Psoas muscle (tissue), 8 donors: ENCODE measurements around the gene ATRNL1. TPM values are rescaled to one million over a fixed set of nuclear protein-coding genes. Genes with fewer than 3 reads are reported as not detected.
A peak's percentile ranks its signal among the peaks of the same experiment; 100 is the strongest.
"Not testable (repeated sequence)": the region's sequence is repeated elsewhere in the genome, so short reads cannot be mapped to it uniquely, and the experiment has no call there.

Experiments
- ATAC-seq, 4 donors: fragments of 200-7000 bp; cut with Tn5 transposase; one replicate each; pipeline ENCODE4 v1.9.1; 2020; ENCODE audit warnings: moderate library complexity in 3 of 4, mild to moderate bottlenecking in 2 of 4
- DNase-seq, 2 donors: peaks; one replicate each; pipeline ENCODE4 v3.0.0-alpha.2; 2020
- H3K27ac ChIP-seq: fragments of 200-600 bp; one replicate; pipeline ENCODE4 v1.8.0; 2022
- H3K27me3 ChIP-seq, 3 donors: fragments of 200-600 bp in 1 of 3; one replicate each; pipeline versions ENCODE4 v1.6.1 to v1.8.0; 2013 to 2022; ENCODE audit warnings: low read length in 2 of 3, mild to moderate bottlenecking in 2 of 3, moderate library complexity in 1 of 3; ENCODE audit not compliant: insufficient read depth in 3 of 3
- H3K36me3 ChIP-seq, 2 donors: fragments of 200-600 bp in 1 of 2; one replicate each; pipeline versions ENCODE4 v1.6.1 to v1.8.0; 2013 to 2022; ENCODE audit warnings: low read depth in 1 of 2, mild to moderate bottlenecking in 1 of 2, moderate library complexity in 1 of 2; ENCODE audit not compliant: insufficient read depth in 1 of 2
- H3K4me1 ChIP-seq: fragments of 200-600 bp; one replicate; pipeline ENCODE4 v1.8.0; 2022
- H3K4me3 ChIP-seq: fragments of 200-600 bp; one replicate; pipeline ENCODE4 v1.8.0; 2022; ENCODE audit warnings: mild to moderate bottlenecking
- H3K9me3 ChIP-seq: fragments of 200-600 bp; one replicate; pipeline ENCODE4 v1.8.0; 2022
- WGBS, 3 donors: extraction: QIAGEN DNeasy Blood & Tissue Kit; methylation state at CpG; one replicate each; pipeline versions ENCODE4 v1.1.6 to v1.1.7; 2013; 5-methylcytosine and 5-hydroxymethylcytosine counted together
- intact Hi-C, 2 donors: fragments of 100-400 bp; cut with DNase I; formaldehyde crosslinking; loops; one replicate each; pipeline versions ENCODE4 v1.11.0 to v1.14.2; 2022
- polyA plus RNA-seq, 3 donors: library from polyadenylated mRNA; stranded (reverse); fragments of 200-250 nt; gene quantifications; one replicate each; pipeline ENCODE4 v1.2.3, GENCODE V29; 2013
- total RNA-seq, 4 donors: library from RNA; stranded (reverse); fragmentation: NEBNext Ultra II Directional in 2 of 4; extraction: Animal tissue kit (Norgen Biotek cat#: 25700) in 2 of 4; gene quantifications; one replicate each; pipeline versions ENCODE4 v1.2.1 to v1.2.4, GENCODE V29; 2021 to 2023
- TF ChIP-seq, protein P1 (sequence below): fragments of 200-600 bp; IDR thresholded peaks from one replicate; pipeline ENCODE4 v1.8.0; 2022; ENCODE audit warnings: antibody characterized with exemption
- donor health status: healthy with polysubstance abuse.
- donor health status: DM: no; HTN: no; CAD: no; lungs with moderate emphysema.
- donor health status: Bipolar disorder and iron deficiency.
- donor health status: healthy.
- donor health status: DM: yes; HTN: yes; CAD: no.
- donor health status: DM: no; HTN: no; CAD: no.
- donor health status: DM: no; HTN: no; CAD: no.
- donor health status: DM: yes; HTN: yes; CAD: no.

Gene ATRNL1
- total and polyA plus RNA-seq, 7 donors: 0.01 to 7.1 (median 2.2) TPM

DNA sequence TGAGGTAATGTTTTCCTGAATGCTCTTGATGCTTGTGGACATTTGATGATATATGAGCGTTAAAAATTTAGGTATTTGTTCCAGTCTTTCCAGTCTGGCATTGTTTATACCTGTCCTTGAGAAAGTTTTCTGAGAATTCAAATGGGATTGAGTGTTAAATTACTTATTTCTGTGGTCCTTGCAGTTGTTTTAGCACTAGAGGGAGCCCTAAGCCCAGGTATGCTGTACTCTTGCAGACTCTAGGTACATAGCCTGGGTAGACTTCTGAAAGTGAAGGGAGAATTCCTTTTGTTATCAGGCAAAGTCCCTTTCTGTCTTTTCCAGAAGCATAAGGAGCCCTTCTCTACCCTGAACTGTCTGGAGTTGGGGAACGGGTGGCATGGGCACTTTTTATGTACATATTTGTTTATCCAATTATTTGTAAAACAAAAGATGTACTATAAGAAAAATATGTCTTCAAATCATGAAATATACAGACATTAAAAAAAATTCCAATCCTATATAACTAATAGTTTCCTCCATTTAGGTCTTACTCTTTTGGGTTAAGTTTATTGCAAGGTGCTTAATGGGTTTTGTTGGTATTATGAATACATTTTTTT, 262.1 kb downstream of the ATRNL1 start:
- intact Hi-C loops: loop anchor here in 1 of 2 donors (5.0 kb wide), 1 partner anchor 1032 kb away; no protein-coding TSS in a partner anchor
- Histone ChIP-seq H3K27me3 (no peaks in the 10 kb centered on the region), H3K36me3 (no peaks in the 10 kb centered on the region), H3K4me1 (no peaks in the 10 kb centered on the region), H3K4me3 (no peak overlapping the region), H3K27ac (no peak overlapping the region), H3K9me3 (no peaks in the 10 kb centered on the region)
- 8 to 13% (median 9%) methylated on average over 2 of the region's 2 CpGs for WGBS, 3 donors
- peak in 1 of 4 donors; percentile 41 for ATAC-seq
- no peak for DNase-seq
- TF ChIP-seq, protein P1, sequence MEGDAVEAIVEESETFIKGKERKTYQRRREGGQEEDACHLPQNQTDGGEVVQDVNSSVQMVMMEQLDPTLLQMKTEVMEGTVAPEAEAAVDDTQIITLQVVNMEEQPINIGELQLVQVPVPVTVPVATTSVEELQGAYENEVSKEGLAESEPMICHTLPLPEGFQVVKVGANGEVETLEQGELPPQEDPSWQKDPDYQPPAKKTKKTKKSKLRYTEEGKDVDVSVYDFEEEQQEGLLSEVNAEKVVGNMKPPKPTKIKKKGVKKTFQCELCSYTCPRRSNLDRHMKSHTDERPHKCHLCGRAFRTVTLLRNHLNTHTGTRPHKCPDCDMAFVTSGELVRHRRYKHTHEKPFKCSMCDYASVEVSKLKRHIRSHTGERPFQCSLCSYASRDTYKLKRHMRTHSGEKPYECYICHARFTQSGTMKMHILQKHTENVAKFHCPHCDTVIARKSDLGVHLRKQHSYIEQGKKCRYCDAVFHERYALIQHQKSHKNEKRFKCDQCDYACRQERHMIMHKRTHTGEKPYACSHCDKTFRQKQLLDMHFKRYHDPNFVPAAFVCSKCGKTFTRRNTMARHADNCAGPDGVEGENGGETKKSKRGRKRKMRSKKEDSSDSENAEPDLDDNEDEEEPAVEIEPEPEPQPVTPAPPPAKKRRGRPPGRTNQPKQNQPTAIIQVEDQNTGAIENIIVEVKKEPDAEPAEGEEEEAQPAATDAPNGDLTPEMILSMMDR: peak; percentile 57

DNA sequence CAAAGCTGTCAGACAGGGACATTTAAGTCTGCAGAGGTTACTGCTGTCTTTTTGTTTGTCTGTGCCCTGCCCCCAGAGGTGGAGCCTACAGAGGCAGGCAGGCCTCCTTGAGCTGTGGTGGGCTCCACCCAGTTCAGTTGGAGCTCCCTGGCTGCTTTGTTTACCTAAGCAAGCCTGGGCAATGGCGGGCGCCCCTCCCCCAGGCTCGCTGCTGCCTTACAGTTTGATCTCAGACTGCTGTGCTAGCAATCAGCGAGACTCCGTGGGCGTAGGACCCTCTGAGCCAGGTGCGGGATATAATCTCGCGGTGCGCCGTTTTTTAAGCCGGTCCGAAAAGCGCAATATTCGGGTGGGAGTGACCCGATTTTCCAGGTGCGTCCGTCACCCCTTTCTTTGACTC, 274.8 kb downstream of the ATRNL1 start:
- H3K36me3 ChIP-seq, intact Hi-C loops, H3K9me3 ChIP-seq, H3K4me1 ChIP-seq, H3K27me3 ChIP-seq, H3K4me3 ChIP-seq, DNase-seq, H3K27ac ChIP-seq, ATAC-seq: not testable (repeated sequence)
- WGBS, 3 donors: 91 to 96% (median 91%) methylated on average over 11 to 18 of the region's 18 CpGs

DNA sequence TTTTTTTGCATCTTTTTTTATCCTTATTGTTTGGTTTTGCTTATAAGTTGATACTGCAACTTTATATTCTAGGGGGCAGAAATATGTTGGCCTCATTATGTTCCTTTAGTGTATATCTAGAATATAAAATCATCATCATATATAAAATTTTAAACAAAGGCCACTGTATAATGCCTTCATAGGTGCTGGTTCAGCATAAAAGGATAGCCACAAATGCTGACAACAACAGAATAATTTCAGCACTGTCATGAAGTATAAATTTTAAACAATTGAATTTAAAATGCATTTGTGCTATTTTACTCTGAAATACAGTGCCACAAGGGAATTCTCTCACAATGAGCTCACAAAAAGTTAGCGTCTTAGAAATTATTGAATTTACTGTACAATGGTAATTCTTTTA, 285.9 kb downstream of the ATRNL1 start:
- 68 to 78% (median 76%) methylated on average over 1 of the region's 1 CpG for WGBS, 3 donors
- no peak overlapping the region for H3K4me3 ChIP-seq
- intact Hi-C loops: no loop called here
- no peaks in the 10 kb centered on the region for H3K27me3 ChIP-seq
- H3K4me1 ChIP-seq: no peaks in the 10 kb centered on the region
- TF ChIP-seq, protein P1: no peak
- H3K9me3 ChIP-seq: peaks cover under 1% of the 10 kb centered on the region
- ATAC-seq (no peak), DNase-seq (no peak)
- H3K27ac ChIP-seq: no peak overlapping the region
- no peaks in the 10 kb centered on the region for H3K36me3 ChIP-seq

DNA sequence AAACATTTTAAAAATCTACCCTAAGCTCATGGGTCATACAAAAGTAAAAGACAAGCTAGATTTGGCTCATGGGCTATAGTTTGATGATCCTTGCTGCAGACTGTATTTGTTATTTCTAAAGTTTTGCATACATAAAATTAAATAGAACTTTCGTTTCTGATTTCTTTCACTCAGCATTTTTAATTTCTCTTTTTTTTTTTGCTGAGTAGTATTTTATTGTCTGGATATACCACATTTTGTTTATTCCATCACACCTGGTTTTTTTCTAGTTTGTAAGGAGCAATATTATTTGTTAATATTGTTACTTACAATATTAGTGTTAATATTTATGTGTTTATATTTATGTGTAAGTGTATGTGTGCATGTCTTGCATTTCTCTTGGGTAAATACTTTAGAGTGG, 291.5 kb downstream of the ATRNL1 start:
- Histone ChIP-seq H3K4me3 (no peak overlapping the region), H3K27ac (no peak overlapping the region), H3K4me1 (no peaks in the 10 kb centered on the region), H3K36me3 (no peaks in the 10 kb centered on the region), H3K9me3 (no peaks in the 10 kb centered on the region), H3K27me3 (no peaks in the 10 kb centered on the region)
- no peak for ATAC-seq
- WGBS, 3 donors: 70 to 91% (median 80%) methylated on average over 1 of the region's 1 CpG
- no peak for DNase-seq
- intact Hi-C loops: no loop called here
- TF ChIP-seq, protein P1: no peak

DNA sequence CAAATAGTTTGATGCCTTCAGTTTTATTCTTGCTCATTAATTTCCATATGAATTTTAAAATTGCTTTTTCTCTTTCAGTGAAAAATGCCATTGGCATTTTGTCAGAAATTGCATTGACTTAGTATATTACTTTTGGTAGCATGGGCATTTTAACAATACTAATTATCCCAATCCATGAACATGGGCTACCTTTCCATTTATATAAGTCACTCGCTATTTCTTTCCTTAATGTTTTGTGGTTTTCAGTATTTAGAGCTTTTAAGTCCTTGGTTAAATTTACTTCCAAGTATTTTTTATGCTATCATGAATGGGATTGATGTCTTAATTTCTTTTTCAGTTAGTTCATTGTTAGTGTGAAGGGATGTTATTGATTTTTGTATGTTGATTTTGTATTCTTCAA, 297.4 kb downstream of the ATRNL1 start:
- TF ChIP-seq, protein P1: no peak
- DNase-seq (no peak), ATAC-seq (no peak)
- intact Hi-C loops: no loop called here
- Histone ChIP-seq H3K27me3 (no peaks in the 10 kb centered on the region), H3K4me3 (no peak overlapping the region), H3K9me3 (peaks cover 10% of the 10 kb centered on the region), H3K36me3 (no peaks in the 10 kb centered on the region), H3K4me1 (no peaks in the 10 kb centered on the region), H3K27ac (no peak overlapping the region)
- 88 to 90% (median 90%) methylated on average over 1 of the region's 1 CpG for WGBS, 3 donors
